Subcutaneous adipose tissue (tissue), 4 donors: ENCODE measurements around the gene ZNF469. TPM values are rescaled to one million over a fixed set of nuclear protein-coding genes. Genes with fewer than 3 reads are reported as not detected.

Experiments
- total RNA-seq, 4 donors: library from RNA; depleted of rRNA; stranded (reverse); fragments of >200 nt; gene quantifications; one replicate each; pipeline ENCODE4 v1.1.0, GENCODE V29; 2016
- TF ChIP-seq, protein P1 (sequence below): fragments of 450-650 bp; IDR thresholded peaks from one replicate; pipeline ENCODE4 v1.5.1; 2016; ENCODE audit warnings: low read depth, mild to moderate bottlenecking, control low read depth, antibody characterized with exemption, moderate library complexity

ZNF469 gene
- total RNA-seq, 4 donors from 2014 or later: 0.57 to 1.3 (median 0.75) TPM

DNA sequence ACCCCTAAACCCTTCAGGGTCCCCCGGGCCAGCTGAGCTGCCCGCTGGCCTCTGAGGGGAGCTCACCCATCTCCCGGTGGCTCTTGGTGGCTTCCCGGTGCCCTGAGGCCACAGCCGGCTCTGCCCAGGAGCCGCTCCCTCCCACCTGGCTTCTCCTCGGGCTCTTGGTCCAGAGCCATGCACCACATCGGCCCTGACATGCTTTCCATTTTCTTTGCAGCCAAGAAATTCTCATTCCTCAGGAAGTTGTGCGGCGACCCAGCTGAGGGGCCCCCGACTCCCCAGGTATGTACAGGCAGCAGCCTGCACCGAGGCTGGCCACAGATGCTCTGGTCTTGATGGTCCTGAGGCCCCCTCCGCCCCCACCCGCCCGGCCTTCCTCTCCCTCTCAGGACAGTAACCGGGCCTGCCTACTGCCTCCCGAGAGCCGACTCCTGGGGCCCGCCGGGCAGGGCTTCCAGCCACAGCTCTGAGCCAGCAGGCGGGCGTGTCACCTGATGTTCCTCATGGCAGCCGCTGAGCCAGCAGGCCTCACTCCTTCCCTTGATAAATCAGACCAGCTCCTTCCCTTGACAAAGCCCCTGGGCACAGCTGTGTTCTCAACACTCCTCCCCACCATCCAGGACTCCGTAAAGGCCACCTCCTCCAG, 42.0 kb downstream of the ZNF469 start:
- TF ChIP-seq, protein P1, sequence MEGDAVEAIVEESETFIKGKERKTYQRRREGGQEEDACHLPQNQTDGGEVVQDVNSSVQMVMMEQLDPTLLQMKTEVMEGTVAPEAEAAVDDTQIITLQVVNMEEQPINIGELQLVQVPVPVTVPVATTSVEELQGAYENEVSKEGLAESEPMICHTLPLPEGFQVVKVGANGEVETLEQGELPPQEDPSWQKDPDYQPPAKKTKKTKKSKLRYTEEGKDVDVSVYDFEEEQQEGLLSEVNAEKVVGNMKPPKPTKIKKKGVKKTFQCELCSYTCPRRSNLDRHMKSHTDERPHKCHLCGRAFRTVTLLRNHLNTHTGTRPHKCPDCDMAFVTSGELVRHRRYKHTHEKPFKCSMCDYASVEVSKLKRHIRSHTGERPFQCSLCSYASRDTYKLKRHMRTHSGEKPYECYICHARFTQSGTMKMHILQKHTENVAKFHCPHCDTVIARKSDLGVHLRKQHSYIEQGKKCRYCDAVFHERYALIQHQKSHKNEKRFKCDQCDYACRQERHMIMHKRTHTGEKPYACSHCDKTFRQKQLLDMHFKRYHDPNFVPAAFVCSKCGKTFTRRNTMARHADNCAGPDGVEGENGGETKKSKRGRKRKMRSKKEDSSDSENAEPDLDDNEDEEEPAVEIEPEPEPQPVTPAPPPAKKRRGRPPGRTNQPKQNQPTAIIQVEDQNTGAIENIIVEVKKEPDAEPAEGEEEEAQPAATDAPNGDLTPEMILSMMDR: no peak

DNA sequence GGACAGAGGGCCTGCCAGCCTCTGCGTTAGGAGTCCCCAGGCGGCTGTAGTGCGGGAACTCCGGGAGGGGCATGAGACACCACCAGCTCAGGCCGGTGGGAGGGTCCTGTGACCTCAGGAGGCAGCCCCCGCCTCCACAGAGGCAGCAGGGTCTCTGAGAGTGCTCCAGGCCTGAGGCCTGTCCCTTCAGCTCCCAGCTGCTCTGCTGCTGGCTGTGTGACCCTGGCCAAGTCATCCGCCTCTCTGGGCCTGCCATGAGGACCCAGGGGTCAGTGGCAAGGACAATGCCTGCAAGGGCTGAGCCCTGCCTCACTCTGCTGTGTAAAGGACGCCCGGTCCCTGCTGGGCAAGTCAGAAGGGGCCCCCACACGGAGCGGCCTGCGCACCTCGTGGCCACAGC, 43.3 kb downstream of the ZNF469 start:
- TF ChIP-seq, protein P1: no peak

DNA sequence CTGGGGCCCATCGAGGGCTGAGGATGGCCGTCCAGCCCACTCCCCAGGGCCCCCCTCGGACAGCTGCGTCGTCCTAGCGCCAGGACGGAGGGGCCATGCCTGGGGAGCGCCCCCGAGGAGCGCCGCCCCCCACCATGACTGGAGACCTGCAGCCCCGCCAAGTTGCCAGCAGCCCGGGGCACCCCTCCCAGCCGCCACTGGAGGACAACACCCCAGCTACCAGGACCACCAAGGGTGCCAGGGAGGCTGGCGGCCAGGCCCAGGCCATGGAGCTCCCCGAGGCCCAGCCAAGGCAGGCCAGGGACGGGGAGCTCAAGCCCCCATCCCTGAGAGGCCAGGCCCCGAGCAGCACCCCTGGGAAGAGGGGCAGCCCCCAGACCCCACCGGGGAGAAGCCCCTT, 44.6 kb downstream of the ZNF469 start:
- TF ChIP-seq, protein P1: no peak

DNA sequence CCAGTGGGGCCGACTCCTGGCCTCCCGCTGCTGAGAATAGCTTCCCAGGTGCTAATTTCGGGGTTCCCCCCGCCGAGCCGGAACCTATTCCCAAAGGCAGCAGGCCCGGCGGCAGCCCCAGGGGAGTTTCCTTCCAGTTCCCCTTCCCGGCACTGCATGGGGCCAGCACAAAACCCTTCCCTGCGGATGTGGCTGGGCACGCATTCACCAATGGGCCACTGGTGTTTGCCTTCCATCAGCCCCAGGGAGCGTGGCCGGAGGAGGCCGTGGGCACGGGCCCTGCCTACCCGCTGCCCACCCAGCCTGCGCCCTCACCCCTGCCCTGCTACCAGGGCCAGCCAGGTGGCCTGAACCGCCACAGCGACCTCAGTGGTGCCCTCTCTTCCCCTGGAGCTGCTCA, 45.4 kb downstream of the ZNF469 start:
- TF ChIP-seq, protein P1: no peak

DNA sequence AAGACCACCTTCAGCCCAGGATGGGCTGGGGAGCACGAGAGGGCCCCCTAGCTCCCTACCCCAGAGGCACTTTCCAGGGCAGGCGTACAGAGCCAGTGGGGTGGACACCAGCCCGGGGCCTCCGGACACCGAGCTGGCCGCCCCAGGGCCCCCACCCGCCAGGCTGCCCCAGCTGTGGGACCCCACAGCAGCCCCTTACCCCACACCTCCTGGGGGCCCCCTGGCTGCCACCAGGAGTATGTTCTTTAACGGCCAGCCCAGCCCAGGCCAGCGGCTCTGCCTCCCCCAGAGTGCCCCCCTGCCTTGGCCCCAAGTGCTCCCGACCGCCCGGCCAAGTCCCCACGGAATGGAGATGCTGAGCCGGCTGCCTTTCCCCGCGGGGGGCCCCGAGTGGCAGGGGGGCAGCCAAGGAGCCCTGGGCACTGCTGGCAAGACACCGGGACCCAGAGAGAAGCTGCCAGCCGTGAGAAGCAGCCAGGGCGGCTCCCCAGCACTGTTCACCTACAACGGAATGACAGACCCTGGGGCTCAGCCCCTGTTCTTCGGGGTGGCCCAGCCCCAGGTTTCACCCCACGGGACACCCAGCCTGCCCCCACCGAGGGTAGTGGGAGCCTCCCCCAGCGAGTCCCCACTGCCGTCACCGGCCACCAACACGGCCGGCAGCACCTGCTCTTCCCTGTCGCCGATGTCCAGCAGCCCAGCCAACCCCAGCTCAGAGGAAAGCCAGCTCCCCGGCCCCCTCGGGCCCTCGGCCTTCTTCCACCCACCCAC, 46.0 kb downstream of the ZNF469 start:
- TF ChIP-seq, protein P1: no peak

DNA sequence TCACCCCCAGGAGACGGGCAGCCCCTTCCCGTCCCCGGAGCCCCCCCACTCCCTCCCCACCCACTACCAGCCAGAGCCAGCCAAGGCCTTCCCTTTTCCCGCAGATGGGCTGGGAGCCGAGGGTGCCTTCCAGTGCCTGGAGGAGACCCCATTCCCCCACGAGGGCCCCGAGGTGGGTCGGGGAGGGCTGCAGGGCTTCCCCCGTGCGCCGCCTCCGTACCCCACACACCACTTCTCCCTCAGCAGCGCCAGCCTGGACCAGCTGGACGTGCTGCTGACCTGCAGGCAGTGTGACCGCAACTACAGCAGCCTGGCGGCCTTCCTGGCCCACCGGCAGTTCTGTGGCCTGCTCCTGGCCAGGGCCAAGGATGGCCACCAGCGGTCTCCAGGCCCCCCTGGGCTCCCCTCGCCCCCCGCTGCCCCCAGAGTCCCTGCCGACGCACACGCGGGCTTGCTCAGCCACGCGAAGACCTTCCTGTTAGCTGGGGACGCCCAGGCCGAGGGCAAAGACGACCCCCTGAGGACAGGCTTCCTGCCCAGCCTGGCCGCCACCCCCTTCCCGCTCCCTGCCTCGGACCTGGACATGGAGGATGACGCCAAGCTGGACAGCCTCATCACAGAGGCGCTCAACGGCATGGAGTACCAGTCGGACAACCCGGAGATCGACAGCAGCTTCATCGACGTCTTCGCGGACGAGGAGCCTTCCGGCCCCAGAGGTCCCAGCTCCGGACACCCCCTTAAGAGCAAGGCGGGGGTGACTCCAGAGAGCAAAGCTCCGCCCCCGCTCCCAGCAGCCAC, 46.8 kb downstream of the ZNF469 start:
- TF ChIP-seq, protein P1: no peak

DNA sequence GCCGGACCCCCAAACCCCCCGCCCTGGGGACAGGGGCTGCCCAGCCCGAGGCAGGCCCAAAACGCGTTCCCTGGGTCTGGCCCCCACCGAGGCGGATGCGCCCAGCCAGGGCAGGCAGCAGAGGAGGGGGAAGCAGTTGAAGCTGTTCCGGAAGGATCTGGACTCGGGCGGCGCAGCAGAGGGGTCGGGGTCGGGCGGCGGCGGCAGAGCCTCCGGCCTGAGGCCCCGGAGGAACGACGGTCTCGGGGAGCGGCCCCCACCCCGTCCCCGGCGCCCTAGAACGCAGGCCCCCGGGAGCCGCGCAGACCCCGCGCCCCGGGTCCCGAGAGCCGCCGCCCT, 47.4 kb downstream of the ZNF469 start:
- TF ChIP-seq, protein P1: no peak
